Activated B cell treated with CpG ODN at 0.5 μM for 24 hours (primary cell): ENCODE data around the gene MTURN. TPM values are rescaled to one million over a fixed set of nuclear protein-coding genes. Genes with fewer than 3 reads are reported as not detected.

Source experiments
- ATAC-seq: fragments of 200-7000 bp; cut with Tn5 transposase; one replicate; pipeline ENCODE4 v1.10.0; 2021; ENCODE audit warnings: low read depth, mild to moderate bottlenecking, moderate library complexity
- CTCF ChIA-PET: fragments of 350-600 bp; sonication (Branson Sonifier 250); formaldehyde crosslinking; loops from one replicate; lab custom pipeline; 2021; ENCODE audit warnings: antibody characterized with exemption; lab: Charles Lee
- POLR2A ChIA-PET: fragments of 350-600 bp; sonication (Branson Sonifier 250); formaldehyde crosslinking; loops from one replicate; lab custom pipeline; 2021; ENCODE audit warnings: antibody characterized with exemption; lab: Charles Lee
- DNase-seq: peaks from one replicate; pipeline ENCODE4 v3.0.0; 2022
- H3K27ac Mint-ChIP-seq: one replicate; pipeline ENCODE4 v1.8.0; 2020; ENCODE audit warnings: mixed read lengths
- H3K27me3 Mint-ChIP-seq: one replicate; pipeline ENCODE4 v1.8.0; 2021; ENCODE audit warnings: mixed read lengths
- H3K36me3 Mint-ChIP-seq: one replicate; pipeline ENCODE4 v1.8.0; 2021; ENCODE audit warnings: low read depth, mixed read lengths
- H3K4me1 Mint-ChIP-seq: one replicate; pipeline ENCODE4 v1.8.0; 2021; ENCODE audit warnings: mixed read lengths
- H3K4me3 Mint-ChIP-seq: one replicate; pipeline ENCODE4 v1.8.0; 2020; ENCODE audit warnings: mild to moderate bottlenecking, mixed read lengths
- H3K9me3 Mint-ChIP-seq: one replicate; pipeline ENCODE4 v1.8.0; 2020; ENCODE audit warnings: mixed read lengths
- intact Hi-C: fragments of 100-400 bp; cut with micrococcal nuclease; formaldehyde crosslinking; loops from one replicate; pipeline ENCODE4 v1.15.1; 2024
- total RNA-seq: library from RNA; stranded (reverse); gene quantifications from 2 replicates; pipeline ENCODE4 v1.2.3, GENCODE V29; 2022
- TF ChIP-seq, protein P1 (sequence below): fragments of 200-600 bp; IDR thresholded peaks from one replicate; pipeline ENCODE4 v1.8.0; 2022; ENCODE audit warnings: antibody characterized with exemption, mild to moderate bottlenecking

Gene MTURN
- total RNA-seq, 1 donor from 2014 or later, result 4.6 TPM

DNA sequence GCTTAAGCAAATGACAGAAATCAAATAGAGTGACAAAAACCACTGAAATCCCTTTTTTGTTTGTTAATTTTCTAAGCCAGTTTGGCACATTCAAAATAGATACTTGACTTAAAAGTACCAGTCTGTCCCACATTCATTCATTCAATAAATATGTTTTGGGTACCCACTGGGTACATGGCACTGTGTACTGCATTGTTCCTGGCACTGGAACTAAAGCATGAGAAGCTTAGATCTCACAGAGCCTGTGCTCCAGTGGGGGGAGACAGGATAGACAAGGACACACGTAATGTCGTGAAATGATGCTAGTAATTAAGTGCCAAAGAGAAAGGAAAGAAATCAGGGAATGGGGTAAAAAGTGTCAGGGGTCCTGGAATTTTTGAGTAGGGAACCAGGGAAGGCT lies 13.0 kb downstream of the MTURN start:
- Mint-ChIP-seq H3K9me3 (no peaks in the 10 kb centered on the region), H3K36me3 (no peaks in the 10 kb centered on the region), H3K27me3 (no peaks in the 10 kb centered on the region), H3K4me3 (no peak overlapping the region), H3K27ac (no peak overlapping the region), H3K4me1 (no peaks in the 10 kb centered on the region)
- no peak for ATAC-seq
- ChIA-PET CTCF (no interaction called here), POLR2A (interaction anchor here (0.7 kb wide), 1 partner anchor 12 kb away, joined by 3 read pairs; no protein-coding TSS in a partner anchor)
- DNase-seq, result no peak
- TF ChIP-seq, protein P1, sequence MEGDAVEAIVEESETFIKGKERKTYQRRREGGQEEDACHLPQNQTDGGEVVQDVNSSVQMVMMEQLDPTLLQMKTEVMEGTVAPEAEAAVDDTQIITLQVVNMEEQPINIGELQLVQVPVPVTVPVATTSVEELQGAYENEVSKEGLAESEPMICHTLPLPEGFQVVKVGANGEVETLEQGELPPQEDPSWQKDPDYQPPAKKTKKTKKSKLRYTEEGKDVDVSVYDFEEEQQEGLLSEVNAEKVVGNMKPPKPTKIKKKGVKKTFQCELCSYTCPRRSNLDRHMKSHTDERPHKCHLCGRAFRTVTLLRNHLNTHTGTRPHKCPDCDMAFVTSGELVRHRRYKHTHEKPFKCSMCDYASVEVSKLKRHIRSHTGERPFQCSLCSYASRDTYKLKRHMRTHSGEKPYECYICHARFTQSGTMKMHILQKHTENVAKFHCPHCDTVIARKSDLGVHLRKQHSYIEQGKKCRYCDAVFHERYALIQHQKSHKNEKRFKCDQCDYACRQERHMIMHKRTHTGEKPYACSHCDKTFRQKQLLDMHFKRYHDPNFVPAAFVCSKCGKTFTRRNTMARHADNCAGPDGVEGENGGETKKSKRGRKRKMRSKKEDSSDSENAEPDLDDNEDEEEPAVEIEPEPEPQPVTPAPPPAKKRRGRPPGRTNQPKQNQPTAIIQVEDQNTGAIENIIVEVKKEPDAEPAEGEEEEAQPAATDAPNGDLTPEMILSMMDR, result no peak
- intact Hi-C loops, result no loop called here

DNA sequence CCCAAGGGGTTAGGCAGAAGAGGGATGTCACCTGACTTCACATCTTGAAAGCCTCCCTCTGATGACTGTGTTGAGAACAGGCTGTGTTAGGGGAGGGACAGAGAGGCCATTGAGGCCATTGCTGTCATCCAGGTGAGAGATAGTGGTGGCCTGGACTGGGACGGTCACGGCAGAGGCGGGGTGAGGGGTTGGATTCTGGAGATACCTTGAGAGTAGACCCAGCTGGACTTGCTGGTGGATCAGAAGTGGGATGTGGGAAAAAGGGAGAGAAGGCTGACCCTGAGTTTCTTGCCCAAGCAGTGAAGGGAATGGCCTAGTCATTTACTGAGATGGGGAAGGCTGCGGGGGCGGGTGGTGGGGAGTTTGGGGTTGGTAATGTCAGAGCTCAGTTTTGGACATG lies 13.6 kb downstream of the MTURN start:
- DNase-seq (no peak), ATAC-seq (no peak)
- intact Hi-C loops, result no loop called here
- Mint-ChIP-seq H3K27me3 (no peaks in the 10 kb centered on the region), H3K4me1 (no peaks in the 10 kb centered on the region), H3K36me3 (no peaks in the 10 kb centered on the region), H3K27ac (no peak overlapping the region), H3K4me3 (peak overlapping the region; percentile 72), H3K9me3 (no peaks in the 10 kb centered on the region)
- ChIA-PET POLR2A (interaction anchor here (0.9 to 1.1 kb wide), 2 partner anchors 11 to 13 kb away, joined by 3 to 5 read pairs; no protein-coding TSS in a partner anchor), CTCF (no interaction called here)
- TF ChIP-seq, protein P1, result no peak

DNA sequence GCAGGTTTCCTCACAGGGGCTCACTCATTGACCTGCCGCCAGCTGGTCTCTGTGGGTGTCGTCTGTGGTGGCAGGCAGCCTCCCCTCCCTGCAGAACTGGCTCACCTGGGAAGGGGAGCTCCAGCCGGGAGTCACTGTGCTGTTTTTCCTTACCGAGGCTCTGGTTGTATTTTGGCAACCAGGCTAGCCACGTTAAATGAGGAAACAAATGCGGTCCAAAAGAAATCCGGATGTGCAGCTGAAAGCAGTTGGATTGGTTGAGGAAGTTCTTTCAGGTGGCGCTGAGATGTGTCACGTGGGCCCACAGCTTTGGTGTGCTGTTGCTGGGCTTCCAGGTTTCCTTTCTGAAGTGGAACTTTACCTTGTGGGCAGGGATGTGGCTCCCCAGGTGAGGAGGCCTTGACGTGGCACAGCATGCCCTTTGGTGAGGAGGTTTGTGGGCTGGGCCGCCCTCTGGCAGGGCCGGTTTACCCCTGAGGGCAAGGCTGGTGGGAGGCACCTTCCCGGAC lies 14.2 kb downstream of the MTURN start:
- Mint-ChIP-seq H3K9me3 (no peaks in the 10 kb centered on the region), H3K4me3 (peak overlapping the region; percentile 72), H3K36me3 (no peaks in the 10 kb centered on the region), H3K27ac (peak overlapping the region; percentile 72), H3K4me1 (no peaks in the 10 kb centered on the region), H3K27me3 (no peaks in the 10 kb centered on the region)
- DNase-seq (peak; percentile 27), ATAC-seq (peak; percentile 82)
- ChIA-PET POLR2A (interaction anchor here (0.6 to 1.1 kb wide), 3 partner anchors 12 to 27 kb away, joined by 3 to 5 read pairs (median 3); no protein-coding TSS in a partner anchor), CTCF (no interaction called here)
- TF ChIP-seq, protein P1, result no peak
- intact Hi-C loops, result no loop called here

DNA sequence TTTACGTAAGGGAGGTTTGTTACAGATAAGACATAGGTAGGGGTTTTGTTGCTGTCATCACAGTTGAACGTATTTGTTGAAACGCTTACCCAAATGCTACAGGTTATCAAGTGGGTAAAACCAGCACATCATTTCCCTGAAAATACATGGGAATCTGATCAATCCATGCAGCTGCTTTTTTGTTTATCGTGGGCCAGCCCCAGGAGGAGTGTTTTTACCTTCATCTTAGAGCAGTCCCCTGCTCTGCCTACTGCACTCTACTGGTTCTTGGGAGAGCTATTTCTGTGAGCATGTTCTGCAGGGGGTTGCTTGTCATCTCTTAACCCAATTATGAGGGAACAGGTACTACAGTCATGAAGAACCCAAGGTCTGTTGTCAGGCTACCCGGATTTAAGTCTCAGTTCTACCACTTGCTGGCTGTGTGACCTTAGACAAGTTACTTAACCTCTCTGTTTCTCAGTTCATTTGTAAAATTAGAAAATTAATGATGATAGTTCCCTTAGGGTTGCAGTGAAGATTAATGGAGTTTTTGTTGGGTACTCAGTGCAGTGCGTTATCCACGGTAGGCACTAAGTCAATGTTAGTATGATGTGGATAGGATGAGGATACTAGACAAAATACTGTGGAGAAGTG lies 15.0 kb downstream of the MTURN start:
- intact Hi-C loops, result no loop called here

DNA sequence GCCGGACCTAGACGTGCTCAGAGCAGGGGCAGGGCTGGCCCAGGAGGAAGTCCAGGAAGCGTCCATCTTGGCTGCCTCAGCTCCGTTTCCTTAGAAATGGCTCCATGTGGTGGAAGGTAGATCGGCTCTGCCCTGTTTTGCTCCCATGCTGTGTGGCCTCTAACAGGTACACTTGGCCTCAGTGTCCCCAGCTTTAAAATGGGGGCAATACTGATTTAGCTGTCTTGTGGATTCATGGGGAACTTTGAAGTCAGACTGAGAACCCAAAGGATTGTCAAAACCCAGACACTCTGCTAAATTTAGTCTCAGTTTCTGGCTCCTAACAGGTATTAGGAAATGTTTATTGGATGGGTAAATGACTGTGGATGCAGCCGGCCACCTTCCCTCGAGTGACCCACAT lies 15.9 kb downstream of the MTURN start:
- ATAC-seq (no peak), DNase-seq (no peak)
- Mint-ChIP-seq H3K36me3 (no peaks in the 10 kb centered on the region), H3K27me3 (no peaks in the 10 kb centered on the region), H3K4me3 (no peak overlapping the region), H3K27ac (no peak overlapping the region), H3K9me3 (no peaks in the 10 kb centered on the region), H3K4me1 (no peaks in the 10 kb centered on the region)
- TF ChIP-seq, protein P1, result no peak
- ChIA-PET CTCF (no interaction called here), POLR2A (no interaction called here)
- intact Hi-C loops, result no loop called here

More for the DNA sequence above, 15.0 kb downstream of the MTURN start:
- ChIA-PET POLR2A (interaction anchor here (0.6 kb wide), 1 partner anchor 26 kb away, joined by 3 read pairs; no protein-coding TSS in a partner anchor), CTCF (no interaction called here)
- Mint-ChIP-seq H3K36me3 (no peaks in the 10 kb centered on the region), H3K4me1 (no peaks in the 10 kb centered on the region), H3K27ac (no peak overlapping the region), H3K9me3 (no peaks in the 10 kb centered on the region), H3K27me3 (no peaks in the 10 kb centered on the region), H3K4me3 (no peak overlapping the region)
- DNase-seq, result no peak
- no peak for ATAC-seq
- TF ChIP-seq, protein P1, result no peak
